ENCODE results near the gene POLA1.

The POLA1 gene

DNA sequence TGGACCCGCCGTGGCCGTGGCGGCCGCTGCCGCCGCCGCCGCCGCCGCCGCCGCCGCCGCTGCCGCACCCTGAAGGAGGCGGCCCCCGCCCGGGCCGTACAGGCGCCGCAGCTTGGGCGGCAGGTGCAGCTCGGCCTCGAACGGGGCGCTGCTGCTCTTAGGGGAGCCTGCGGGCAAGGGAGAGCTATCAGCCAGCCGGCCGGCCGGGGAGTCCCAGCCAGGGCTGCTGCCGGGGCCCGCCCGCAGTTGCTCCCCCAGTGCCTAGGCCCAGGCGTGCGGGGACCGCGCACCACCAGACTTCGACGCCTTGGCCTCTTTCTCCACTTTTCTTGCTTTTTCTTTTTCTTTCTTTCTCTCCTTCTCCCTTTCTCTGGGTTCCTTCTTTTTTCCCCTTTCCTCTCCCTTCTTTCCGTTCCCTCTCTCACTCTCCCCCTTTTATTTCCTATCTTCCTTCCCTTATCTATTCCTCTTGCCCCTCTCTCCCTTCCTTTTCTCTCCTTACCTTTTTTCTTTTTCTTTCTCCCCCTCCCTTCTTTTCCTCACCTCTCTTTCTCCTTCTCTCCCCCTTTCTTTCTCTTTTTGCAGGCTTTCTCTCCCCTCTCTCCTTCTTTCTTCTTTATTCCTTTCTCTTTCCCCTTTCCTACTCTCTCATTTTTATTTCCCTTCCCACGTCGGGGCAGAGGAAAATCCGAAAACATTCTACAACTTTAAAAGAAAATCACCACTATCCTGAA lies 320.1 kb downstream of the POLA1 start:
- TF ChIP-seq, protein P1, sequence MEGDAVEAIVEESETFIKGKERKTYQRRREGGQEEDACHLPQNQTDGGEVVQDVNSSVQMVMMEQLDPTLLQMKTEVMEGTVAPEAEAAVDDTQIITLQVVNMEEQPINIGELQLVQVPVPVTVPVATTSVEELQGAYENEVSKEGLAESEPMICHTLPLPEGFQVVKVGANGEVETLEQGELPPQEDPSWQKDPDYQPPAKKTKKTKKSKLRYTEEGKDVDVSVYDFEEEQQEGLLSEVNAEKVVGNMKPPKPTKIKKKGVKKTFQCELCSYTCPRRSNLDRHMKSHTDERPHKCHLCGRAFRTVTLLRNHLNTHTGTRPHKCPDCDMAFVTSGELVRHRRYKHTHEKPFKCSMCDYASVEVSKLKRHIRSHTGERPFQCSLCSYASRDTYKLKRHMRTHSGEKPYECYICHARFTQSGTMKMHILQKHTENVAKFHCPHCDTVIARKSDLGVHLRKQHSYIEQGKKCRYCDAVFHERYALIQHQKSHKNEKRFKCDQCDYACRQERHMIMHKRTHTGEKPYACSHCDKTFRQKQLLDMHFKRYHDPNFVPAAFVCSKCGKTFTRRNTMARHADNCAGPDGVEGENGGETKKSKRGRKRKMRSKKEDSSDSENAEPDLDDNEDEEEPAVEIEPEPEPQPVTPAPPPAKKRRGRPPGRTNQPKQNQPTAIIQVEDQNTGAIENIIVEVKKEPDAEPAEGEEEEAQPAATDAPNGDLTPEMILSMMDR (conservative IDR thresholded peaks at IDR 0.05), result no peak
- TF ChIP-seq ZFX (IDR thresholded peaks at IDR 0.05), result no peak
- H3K27ac ChIP-seq, result no peak overlapping the region

DNA sequence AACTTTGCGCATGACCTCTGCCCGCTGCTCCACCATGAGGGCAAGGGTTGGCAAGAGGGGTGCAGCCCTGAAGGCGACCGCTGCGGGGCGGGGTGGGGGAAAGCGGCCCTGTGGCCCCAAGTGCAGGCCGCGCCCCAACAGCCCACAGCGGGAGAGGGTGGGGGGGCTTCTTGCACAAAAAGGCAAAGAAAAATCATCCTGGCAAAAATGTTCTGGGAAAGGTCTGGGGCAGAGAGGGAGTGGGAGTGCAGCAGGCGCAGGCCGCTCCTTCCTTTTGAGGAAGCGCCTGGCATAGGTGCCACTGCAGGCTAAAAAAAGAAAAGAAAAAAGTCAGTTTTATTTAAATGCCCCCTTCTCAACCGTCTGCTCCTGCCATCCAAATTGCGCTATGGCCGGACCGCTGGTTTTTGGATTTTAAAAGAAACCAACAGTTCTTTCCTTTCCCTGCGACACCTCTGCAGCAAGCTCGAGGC lies 320.7 kb downstream of the POLA1 start:
- no peak overlapping the region for H3K27ac ChIP-seq
- TF ChIP-seq, protein P1 (conservative IDR thresholded peaks at IDR 0.05), result no peak
- no peak for TF ChIP-seq ZFX (IDR thresholded peaks at IDR 0.05)

DNA sequence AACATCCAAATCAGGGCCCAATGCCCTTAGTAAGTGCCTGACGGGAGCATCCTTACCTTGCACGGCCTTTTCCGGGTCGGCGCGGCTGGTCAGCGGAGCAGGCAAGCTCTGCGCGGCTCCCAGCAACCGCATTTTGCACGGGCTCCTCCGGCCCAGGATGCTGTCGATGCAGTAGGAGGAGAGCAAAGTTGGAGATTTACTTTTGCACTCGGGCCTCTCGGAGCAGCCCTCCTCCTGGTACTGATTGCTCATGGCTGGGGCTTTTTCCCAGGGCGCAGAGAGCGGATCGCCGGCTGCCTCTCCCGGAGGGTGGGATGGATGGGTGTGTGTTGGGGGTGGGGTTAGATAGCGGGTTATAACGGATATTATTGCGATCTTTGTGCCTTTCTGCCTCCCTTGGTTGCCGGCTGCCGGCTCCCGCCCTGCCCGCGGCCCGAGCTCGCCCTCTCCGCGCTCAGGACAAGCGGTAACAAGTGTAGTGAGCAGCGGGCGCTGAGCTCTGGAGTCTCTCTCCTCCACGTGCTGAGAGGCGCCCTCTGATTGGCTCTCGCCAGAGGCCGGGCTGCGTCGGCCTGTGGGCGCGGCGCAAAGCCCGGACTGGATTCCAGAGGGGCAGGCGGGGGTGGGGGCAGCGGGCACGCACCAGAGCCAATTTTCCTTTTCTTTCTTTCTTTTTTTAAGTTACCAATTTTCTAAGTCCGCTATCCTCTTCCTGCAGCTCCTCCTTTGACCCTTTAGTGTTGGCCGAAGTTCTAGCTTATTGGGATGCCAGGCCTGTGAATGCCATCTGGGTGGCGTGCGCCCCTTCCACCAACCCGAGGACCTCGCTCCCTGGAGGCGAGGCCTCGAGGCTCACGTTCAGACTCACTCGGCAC lies 322.0 kb downstream of the POLA1 start, which contains the start of gene ARX:
Gene ARX, minus strand, starts transcription at position 480 of the 875 bp plus-strand sequence. Its CDS starts 228 bp downstream, at position 252.
- TF ChIP-seq ZFX (IDR thresholded peaks at IDR 0.05), result no peak
- TF ChIP-seq, protein P1 (conservative IDR thresholded peaks at IDR 0.05), result no peak
- H3K27ac ChIP-seq, result no peak within 1 kb of the TSS

DNA sequence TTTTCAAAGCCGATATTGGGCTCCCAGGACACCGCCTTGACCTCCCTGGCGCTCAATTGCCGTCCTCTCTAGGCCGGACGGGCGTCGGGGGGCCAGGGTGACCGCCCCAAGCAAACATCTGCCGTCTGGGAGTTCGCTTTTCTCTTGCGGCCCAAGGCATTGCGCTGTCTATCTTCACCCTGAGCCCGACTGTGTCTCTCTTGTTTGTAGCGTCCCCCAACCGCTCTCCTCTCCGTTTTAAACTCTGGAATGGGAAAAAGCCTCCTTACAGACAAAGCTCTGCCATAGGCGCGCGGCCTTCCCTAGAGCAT lies 322.6 kb downstream of the POLA1 start:
- no peak for TF ChIP-seq ZFX (IDR thresholded peaks at IDR 0.05)
- TF ChIP-seq, protein P1 (conservative IDR thresholded peaks at IDR 0.05), result no peak
- no peak overlapping the region for H3K27ac ChIP-seq

DNA sequence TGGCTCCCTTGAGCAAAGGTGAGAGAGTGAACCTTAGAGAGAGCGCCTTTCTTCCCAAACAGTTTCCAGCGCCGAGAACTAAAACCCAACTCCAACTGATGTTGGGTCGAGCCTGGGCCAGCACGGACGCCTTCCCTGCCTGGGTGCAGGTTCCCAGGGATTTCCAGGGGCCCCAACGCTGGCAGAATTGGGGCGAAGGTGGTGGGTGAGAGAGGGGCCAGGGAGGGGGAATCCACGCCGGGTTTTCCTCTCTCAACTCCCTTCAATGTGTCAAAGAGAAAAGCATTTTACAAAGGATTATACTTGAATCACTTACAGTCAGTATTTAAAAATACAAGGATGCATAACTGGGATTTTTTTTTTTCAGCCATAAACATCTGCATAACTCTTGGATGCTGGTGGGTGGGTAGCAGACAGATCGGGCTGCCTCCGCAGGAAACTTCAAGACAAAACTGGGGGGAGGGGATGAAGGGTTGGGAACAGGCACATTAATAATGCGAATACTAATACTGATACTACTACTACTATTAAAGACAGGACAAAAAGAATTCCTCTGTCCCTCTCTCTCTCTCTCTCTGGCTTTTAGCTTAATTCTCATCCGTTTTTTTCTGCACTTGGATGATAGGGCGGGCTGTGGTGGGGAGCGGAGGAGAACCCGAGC lies 323.4 kb downstream of the POLA1 start:
- H3K27ac ChIP-seq, result no peak overlapping the region
- TF ChIP-seq ZFX (IDR thresholded peaks at IDR 0.05), result no peak
- TF ChIP-seq, protein P1 (conservative IDR thresholded peaks at IDR 0.05), result no peak

DNA sequence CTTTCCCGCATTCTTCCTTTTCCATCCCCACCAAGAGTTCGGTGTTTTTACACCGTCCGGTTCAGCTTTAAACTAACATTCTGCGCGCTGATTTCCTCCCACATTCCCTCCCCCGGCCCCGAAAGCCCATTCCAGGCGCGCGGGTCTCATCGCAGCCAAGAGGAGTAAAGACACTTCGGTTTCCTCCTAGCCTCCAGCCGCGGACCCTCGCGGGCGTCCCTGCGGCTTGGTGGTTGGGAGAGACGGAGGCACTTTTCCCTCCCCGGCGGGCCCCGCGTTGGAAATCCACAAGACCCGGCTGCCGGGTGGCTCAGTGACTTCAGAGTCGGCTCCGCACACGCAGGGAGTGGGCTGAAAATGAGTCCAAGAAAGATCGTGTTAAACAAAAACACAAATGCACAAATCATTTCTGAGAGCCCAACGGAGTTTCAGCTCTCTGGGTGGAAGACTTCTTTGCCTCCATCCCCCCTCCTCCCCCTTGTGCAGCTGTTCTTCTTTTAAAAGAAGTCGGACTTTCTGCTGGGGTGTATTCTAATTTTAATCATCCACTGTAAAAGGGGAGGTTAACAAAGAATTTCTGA lies 324.0 kb downstream of the POLA1 start:
- TF ChIP-seq ZFX (IDR thresholded peaks at IDR 0.05), result no peak
- TF ChIP-seq, protein P1 (conservative IDR thresholded peaks at IDR 0.05), result no peak

More for the DNA sequence above, 324.0 kb downstream of the POLA1 start:
- H3K27ac ChIP-seq, result no peak overlapping the region

All from C4-2B (cell line).